H1 (cell line): ENCODE measurements around the gene MLPH.

Source experiments
- CBX8 ChIP-seq: fragments of 300-800, 300-1000 bp; sonication (generic); IDR thresholded peaks from 2 replicates; pipeline ENCODE4 v1.7.1; 2016; ENCODE audit warnings: low read depth, low read length, borderline replicate concordance
- CHD1 ChIP-seq: IDR thresholded peaks from 2 replicates; pipeline ENCODE4 v1.6.1; 2012; ENCODE audit warnings: low read depth, low read length, improper control_type of control experiment
- KDM5A ChIP-seq: fragments of 200-600 bp; IDR thresholded peaks from 2 replicates; pipeline ENCODE4 v1.7.1; 2012; ENCODE audit warnings: mild to moderate bottlenecking, low read length, inconsistent platforms, mixed read lengths
- PHF8 ChIP-seq: fragments of 200-600 bp; sonication (generic); conservative IDR thresholded peaks from 2 replicates; pipeline ENCODE4 v1.7.1; 2012; ENCODE audit warnings: low read depth, mild to moderate bottlenecking, inconsistent platforms, low read length, moderate library complexity
- POLR2A ChIP-seq, 2 experiments: IDR thresholded peaks; 1 replicate in 1 of 2; 2 replicates in 1 of 2; pipeline ENCODE4 v1.6.1; 2011; ENCODE audit warnings: low read depth in 2 of 2, low read length in 2 of 2, mild to moderate bottlenecking in 2 of 2; ENCODE audit errors: control extremely low read depth in 1 of 2
- RFX5 ChIP-seq: IDR thresholded peaks from 2 replicates; pipeline ENCODE4 v1.6.1; 2011; ENCODE audit warnings: low read depth, low read length, improper control_type of control experiment, borderline replicate concordance
- SIRT6 ChIP-seq: IDR thresholded peaks from one replicate; pipeline ENCODE4 v1.7.1; 2012; ENCODE audit warnings: low read length, inconsistent platforms
- TF ChIP-seq, protein P1 (sequence below), 3 experiments: IDR thresholded peaks; 1 replicate in 2 of 3; 2 replicates in 1 of 3; pipeline versions ENCODE4 v1.5.1 to v1.6.1; 2011; ENCODE audit warnings: low read length in 3 of 3, mild to moderate bottlenecking in 3 of 3, inconsistent platforms in 2 of 3, low read depth in 1 of 3, moderate library complexity in 1 of 3; ENCODE audit not compliant: insufficient read depth in 1 of 3; ENCODE audit errors: control extremely low read depth in 1 of 3

DNA sequence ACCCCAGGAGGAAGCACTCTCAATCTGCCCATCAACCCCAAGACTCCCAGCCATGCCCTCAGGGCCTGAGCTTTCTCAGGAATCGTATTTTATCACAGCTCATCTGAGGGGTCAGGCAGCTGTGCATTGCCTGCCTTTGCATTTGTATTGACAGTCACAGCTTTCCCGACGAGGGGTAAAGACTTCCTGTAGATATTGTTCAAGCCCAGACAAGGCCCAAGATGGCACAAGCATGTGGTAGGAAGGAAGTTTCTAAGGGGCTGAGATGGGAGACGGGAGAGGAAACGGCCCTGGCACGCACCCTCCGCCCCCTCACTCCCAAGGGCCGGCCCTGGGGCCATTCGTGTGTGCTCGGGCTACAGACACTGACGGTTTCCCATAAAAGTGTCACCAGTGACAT is 45.1 kb downstream of the MLPH start:
- TF ChIP-seq KDM5A (no peak), SIRT6 (no peak), RFX5 (no peak), CBX8 (no peak), PHF8 (no peak), POLR2A (IDR thresholded peaks at IDR 0.05; ENCODE audit: control extremely low read depth in 1 of 2, low read depth in 2 of 2, low read length in 2 of 2) (no peak), CHD1 (no peak)
- TF ChIP-seq, protein P1, sequence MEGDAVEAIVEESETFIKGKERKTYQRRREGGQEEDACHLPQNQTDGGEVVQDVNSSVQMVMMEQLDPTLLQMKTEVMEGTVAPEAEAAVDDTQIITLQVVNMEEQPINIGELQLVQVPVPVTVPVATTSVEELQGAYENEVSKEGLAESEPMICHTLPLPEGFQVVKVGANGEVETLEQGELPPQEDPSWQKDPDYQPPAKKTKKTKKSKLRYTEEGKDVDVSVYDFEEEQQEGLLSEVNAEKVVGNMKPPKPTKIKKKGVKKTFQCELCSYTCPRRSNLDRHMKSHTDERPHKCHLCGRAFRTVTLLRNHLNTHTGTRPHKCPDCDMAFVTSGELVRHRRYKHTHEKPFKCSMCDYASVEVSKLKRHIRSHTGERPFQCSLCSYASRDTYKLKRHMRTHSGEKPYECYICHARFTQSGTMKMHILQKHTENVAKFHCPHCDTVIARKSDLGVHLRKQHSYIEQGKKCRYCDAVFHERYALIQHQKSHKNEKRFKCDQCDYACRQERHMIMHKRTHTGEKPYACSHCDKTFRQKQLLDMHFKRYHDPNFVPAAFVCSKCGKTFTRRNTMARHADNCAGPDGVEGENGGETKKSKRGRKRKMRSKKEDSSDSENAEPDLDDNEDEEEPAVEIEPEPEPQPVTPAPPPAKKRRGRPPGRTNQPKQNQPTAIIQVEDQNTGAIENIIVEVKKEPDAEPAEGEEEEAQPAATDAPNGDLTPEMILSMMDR (IDR thresholded peaks at IDR 0.05; ENCODE audit: control extremely low read depth in 1 of 3, insufficient read depth in 1 of 3, low read depth in 1 of 3, low read length in 3 of 3) = no peak
